Measurements from ENCODE around the gene RCCD1. TPM values are rescaled to one million over a fixed set of nuclear protein-coding genes. Genes with fewer than 3 reads are reported as not detected.
"Not testable (repeated sequence)": the region's sequence is repeated elsewhere in the genome, so short reads cannot be mapped to it uniquely, and the experiment has no call there.

RCCD1 gene
- total RNA-seq, result 3.3 and 4.6 TPM in 2 replicates

GRCh38 chr15:90954712-90955623 lies at the start of gene RCCD1:
RCCD1 (plus strand) TSS chr15:90954884; CDS start chr15:90956735, 1,851 bp downstream.
- peak; percentile 95 for DNase-seq (ENCODE audit: low read depth in 2 of 2)

DNA sequence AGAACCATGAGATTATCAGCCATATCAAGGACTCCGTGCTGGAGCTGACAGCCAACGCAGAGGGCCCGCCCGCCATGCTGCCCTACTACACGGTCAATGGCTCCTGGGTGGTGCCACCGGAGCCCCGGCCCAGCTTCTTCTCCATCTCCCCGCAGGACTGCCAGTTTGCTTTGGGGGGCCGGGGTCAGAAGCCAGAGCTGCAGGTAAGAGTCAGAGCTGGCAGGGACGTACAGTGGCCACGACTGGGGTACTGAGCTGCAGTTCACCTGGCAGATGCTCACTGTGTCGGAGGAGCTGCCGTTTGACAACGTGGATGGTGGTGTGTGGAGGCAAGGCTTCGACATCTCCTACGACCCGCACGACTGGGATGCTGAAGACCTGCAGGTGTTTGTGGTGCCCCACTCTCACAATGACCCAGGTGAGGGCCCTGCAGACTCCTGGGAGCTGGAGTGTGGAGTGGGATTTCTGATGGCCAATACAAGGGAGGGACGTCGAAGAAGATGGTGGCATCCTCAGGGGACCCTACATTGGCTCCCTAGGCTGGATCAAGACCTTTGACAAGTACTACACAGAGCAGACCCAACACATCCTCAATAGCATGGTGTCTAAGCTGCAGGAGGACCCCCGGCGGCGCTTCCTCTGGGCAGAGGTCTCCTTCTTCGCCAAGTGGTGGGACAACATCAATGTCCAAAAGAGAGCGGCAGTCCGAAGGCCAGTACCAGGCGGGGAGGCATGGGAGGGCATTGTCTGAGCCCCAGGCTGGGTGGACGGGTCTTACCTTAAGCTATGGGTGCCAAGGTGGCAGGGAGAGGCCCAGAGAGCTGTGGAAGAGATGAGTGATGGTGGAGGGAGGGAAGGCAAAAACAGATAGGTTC lies 49.1 kb upstream of the RCCD1 start:
- no peak for DNase-seq (ENCODE audit: low read depth in 2 of 2)

- DNase-seq (ENCODE audit: low read depth in 2 of 2), result no peak
Observed at GRCh38 chr15:90906181-90906849, 48.4 kb upstream of the RCCD1 start.

GRCh38 chr15:90907051-90907660 lies 47.5 kb upstream of the RCCD1 start:
- no peak for DNase-seq (ENCODE audit: low read depth in 2 of 2)

DNA sequence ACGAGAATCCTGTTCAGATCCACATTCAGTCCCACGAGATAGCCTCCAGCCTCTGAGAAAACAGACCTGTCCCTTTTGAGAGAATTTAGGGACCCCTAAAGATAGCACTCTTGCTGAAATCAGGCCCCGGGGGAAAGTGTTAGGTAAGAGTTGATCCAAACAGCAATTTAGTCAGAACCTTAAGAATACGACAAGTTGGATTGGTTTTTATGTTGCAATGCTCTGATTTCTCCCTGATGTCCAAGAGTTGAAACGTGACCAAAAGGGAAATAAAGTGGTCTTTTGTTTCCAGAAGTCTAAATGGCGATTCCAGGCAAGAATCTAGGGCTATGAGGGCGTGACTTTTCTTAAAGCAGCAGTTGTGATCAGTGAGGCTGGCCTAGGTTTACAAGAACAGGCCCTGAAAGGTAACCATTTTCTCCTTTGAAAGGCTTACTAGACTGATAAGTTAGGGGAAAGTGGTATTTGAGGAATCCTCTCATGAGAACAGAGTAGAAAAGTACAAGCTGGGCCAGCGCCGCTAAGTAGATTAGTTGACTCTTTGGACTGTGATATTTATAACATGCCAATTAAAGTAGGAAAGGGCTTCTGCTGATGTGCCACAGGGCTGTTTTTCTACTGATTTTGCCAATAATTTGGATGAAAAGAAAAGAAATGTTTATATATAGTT lies 46.7 kb upstream of the RCCD1 start:
- no peak for DNase-seq (ENCODE audit: low read depth in 2 of 2)

GRCh38 chr15:90909449-90909848 lies 45.2 kb upstream of the RCCD1 start:
- not testable (repeated sequence) for DNase-seq (ENCODE audit: low read depth in 2 of 2)

GRCh38 chr15:90909976-90910375 lies 44.7 kb upstream of the RCCD1 start:
- DNase-seq (ENCODE audit: low read depth in 2 of 2), result no peak

GRCh38 chr15:90910441-90911301 lies 44.0 kb upstream of the RCCD1 start:
- no peak for DNase-seq (ENCODE audit: low read depth in 2 of 2)

GRCh38 chr15:90911302-90911623 lies 43.4 kb upstream of the RCCD1 start:
- DNase-seq (ENCODE audit: low read depth in 2 of 2), result no peak

DNA sequence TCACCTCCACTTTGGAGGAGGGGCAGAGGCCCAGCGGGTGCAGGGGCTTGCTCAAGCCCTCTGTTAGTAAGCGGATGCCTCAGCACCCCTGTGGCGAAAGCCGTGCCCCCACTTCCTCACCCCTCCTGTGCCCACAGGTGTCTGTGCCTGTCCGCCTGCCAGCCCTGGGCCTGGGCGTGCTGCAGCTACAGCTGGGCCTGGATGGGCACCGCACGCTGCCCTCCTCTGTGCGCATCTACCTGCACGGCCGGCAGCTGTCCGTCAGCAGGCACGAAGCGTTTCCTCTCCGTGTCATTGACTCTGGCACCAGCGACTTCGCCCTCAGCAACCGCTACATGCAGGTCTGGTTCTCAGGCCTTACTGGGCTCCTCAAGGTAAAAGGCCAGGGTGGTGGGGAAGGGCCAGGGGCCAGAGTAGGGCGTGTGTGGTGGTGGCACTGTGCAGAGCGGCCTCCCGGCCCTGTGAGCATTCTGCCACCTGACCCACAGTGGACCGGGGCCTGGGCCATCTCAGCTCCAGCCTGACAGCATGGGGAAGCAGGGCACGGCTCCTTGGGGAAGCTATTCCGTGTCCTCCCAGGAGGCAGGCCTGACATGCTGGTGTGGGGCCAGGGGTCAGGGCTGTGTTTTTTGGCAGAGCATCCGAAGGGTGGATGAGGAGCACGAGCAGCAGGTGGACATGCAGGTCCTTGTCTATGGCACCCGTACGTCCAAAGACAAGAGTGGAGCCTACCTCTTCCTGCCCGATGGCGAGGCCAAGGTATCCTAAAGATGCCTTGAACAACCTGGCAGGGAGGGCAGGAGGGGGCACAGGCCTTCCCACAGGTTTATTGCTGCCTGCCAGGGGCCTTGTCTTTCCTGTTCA lies 42.5 kb upstream of the RCCD1 start:
- no peak for DNase-seq (ENCODE audit: low read depth in 2 of 2)

DNA sequence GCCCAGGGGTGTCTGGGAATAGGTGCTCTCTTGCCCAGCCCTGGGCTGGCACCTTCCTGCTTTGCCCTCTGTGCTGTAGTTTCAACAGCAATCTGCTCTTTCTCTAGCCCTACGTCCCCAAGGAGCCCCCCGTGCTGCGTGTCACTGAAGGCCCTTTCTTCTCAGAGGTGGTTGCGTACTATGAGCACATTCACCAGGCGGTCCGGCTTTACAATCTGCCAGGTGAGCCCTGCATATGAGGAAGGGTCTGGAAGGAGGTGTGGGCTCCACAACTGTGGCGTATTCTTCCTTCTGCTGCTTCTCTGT lies 42.0 kb upstream of the RCCD1 start:
- DNase-seq (ENCODE audit: low read depth in 2 of 2), result no peak

GRCh38 chr15:90913398-90913944 lies 41.2 kb upstream of the RCCD1 start:
- DNase-seq (ENCODE audit: low read depth in 2 of 2), result no peak

GRCh38 chr15:90914305-90915080 lies 40.2 kb upstream of the RCCD1 start:
- no peak for DNase-seq (ENCODE audit: low read depth in 2 of 2)

GRCh38 chr15:90915216-90915807 lies 39.4 kb upstream of the RCCD1 start:
- DNase-seq (ENCODE audit: low read depth in 2 of 2), result no peak

DNA sequence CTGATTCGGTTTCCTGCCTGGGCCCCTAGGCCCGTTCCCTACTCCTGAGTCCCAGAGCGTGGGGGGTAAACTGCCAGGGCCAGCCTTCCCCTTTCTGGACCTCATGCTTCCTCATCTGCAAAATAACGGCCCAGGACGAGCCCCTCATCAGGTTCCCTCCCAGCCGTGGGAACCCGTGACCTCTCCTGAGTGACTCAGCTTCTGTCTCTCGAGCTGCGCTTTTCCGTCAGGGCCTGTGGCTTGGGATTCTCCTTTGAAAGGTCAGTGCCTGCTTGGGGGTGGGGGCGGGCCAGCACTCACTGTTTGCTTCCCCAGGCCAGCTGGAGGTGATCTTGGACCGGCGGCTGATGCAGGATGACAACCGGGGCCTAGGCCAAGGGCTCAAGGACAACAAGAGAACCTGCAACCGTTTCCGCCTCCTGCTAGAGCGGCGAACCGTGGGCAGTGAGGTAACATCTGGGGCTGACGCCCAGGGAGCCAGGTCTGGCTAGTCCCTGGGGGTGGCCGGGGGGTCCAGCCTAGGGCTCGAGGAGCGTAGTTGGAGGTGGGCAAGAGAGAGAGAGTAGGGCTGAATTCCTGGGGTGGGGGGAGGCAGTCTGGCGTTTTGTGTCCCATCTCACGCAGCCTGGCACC lies 38.8 kb upstream of the RCCD1 start:
- DNase-seq (ENCODE audit: low read depth in 2 of 2), result no peak

DNA sequence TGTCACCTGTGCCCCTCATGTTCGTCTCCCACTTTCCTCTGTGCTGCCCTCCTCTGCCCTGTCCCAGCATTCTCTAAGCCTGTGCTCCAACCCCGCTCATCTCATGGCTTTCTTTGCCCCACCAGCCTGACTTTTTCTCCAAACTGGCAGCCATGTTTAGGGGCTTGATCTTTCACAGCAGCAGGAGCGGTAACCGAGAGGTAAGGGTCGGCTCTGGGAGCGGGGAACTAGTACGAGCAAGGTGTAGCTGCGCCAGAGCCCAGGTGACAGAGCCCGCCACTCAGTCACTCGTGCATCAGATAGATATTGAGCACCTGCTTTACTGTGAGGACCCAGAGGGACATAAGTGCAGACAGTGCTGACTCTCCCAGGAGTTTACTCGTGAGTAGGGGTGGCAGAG lies 38.2 kb upstream of the RCCD1 start:
- no peak for DNase-seq (ENCODE audit: low read depth in 2 of 2)

GRCh38 chr15:90917569-90917968 lies 37.1 kb upstream of the RCCD1 start:
- DNase-seq (ENCODE audit: low read depth in 2 of 2), result no peak

Measured in lung microvascular endothelial cell (primary cell).